Spleen (tissue), 13 donors: ENCODE results near the gene CNIH2. TPM values are rescaled to one million over a fixed set of nuclear protein-coding genes. Genes with fewer than 3 reads are reported as not detected.

Experiments used
- DNase-seq: peaks from one replicate; pipeline ENCODE4 v3.0.0-alpha.2; 2020
- H3K27ac ChIP-seq, 8 donors: fragments of 200-600 bp; sonication (generic) in 7 of 8; 1 replicate in 4 of 8; 2 replicates in 4 of 8; pipeline versions ENCODE4 v1.5.0 to v1.8.0; 2016 to 2021; ENCODE audit warnings: inconsistent platforms in 4 of 8, mild to moderate bottlenecking in 4 of 8, moderate library complexity in 1 of 8
- H3K27me3 ChIP-seq, 7 donors: fragments of 200-600 bp; sonication (generic) in 6 of 7; replicated peaks in 1 of 7; 1 replicate in 4 of 7; 2 replicates in 3 of 7; pipeline versions ENCODE4 v1.5.0 to v1.8.0; 2016 to 2021; ENCODE audit warnings: inconsistent platforms in 3 of 7, mild to moderate bottlenecking in 1 of 7
- H3K36me3 ChIP-seq, 6 donors: fragments of 200-600 bp; sonication (generic) in 5 of 6; 1 replicate in 4 of 6; 2 replicates in 2 of 6; pipeline versions ENCODE4 v1.5.0 to v1.8.0; 2016 to 2021; ENCODE audit warnings: inconsistent platforms in 2 of 6
- H3K4me1 ChIP-seq, 6 donors: fragments of 200-600 bp; sonication (generic) in 5 of 6; 1 replicate in 3 of 6; 2 replicates in 3 of 6; pipeline versions ENCODE4 v1.5.0 to v1.8.0; 2016 to 2021; ENCODE audit warnings: inconsistent platforms in 3 of 6
- H3K4me3 ChIP-seq, 8 donors: fragments of 200-600 bp; sonication (generic) in 7 of 8; 1 replicate in 4 of 8; 2 replicates in 4 of 8; pipeline versions ENCODE4 v1.5.0 to v1.8.0; 2016 to 2021; ENCODE audit warnings: inconsistent platforms in 4 of 8, mild to moderate bottlenecking in 4 of 8, moderate library complexity in 2 of 8
- H3K9me3 ChIP-seq, 8 donors: fragments of 200-600 bp; sonication (generic) in 7 of 8; 1 replicate in 4 of 8; 2 replicates in 4 of 8; pipeline versions ENCODE4 v1.5.0 to v1.8.0; 2016 to 2021; ENCODE audit warnings: inconsistent platforms in 4 of 8
- POLR2A ChIP-seq, 3 donors: fragments of 450-650 bp; IDR thresholded peaks; one replicate each; pipeline ENCODE4 v1.5.1; 2017; ENCODE audit warnings: antibody characterized with exemption in 3 of 3, mild to moderate bottlenecking in 1 of 3
- POLR2AphosphoS5 ChIP-seq, 3 donors: sonication (generic); formaldehyde crosslinking; IDR thresholded peaks; one replicate each; pipeline ENCODE4 v1.5.1; 2017; ENCODE audit warnings: antibody characterized with exemption in 3 of 3
- WGBS, 5 donors: extraction: QIAGEN DNeasy Blood & Tissue Kit in 3 of 5; methylation state at CpG; one replicate each; pipeline versions ENCODE4 v1.1.5 to v1.1.7; 2013 to 2018; 5-methylcytosine and 5-hydroxymethylcytosine counted together
- intact Hi-C: fragments of 100-400 bp; cut with DNase I; formaldehyde crosslinking; loops from one replicate; pipeline ENCODE4 v1.15.0; 2023; ENCODE audit warnings: low total_unique reads
- long read RNA-seq, 2 donors: transcript quantifications; one replicate each; lab custom pipeline, GENCODE V29; 2026
- polyA plus RNA-seq, 3 donors: library from polyadenylated mRNA; stranded (reverse); fragments of 200-250 nt; gene quantifications; one replicate each; pipeline ENCODE4 v1.2.1, GENCODE V29; 2013
- total RNA-seq, 7 donors: library from RNA; depleted of rRNA in 3 of 7; stranded (reverse); fragments of >200 nt in 3 of 7; fragmentation: NEBNext Ultra II Directional in 4 of 7; extraction: Animal tissue kit (Norgen Biotek cat#: 25700) in 4 of 7; gene quantifications; one replicate each; pipeline versions ENCODE4 v1.1.0 to v1.2.1, GENCODE V29; 2016 to 2021
- TF ChIP-seq, protein P1 (sequence below), 11 experiments: fragments of 200-600 bp in 7 of 11; fragments of 450-650 bp in 4 of 11; sonication (generic) in 4 of 11; IDR thresholded peaks in 8 of 11; conservative IDR thresholded peaks in 3 of 11; 1 replicate in 7 of 11; 2 replicates in 4 of 11; pipeline versions ENCODE4 v1.4.0 to v1.8.0; 2016 to 2021; ENCODE audit warnings: antibody characterized with exemption in 11 of 11, inconsistent platforms in 4 of 11, mild to moderate bottlenecking in 1 of 11
- donor health status: healthy with polysubstance abuse.
- donor health status: DM: no; HTN: no; CAD: no; lungs with moderate emphysema.
- donor health status: DM: no; HTN: no; CAD: no.
- donor health status: Bipolar disorder and iron deficiency.
- donor health status: healthy.
- donor health status: DM: no; HTN: no; CAD: no.
- donor health status: DM: yes; HTN: yes; CAD: no.

CNIH2 gene
- total RNA-seq (1 to 10 TPM in 3 of 7 donors, under 1 TPM in 2, not detected in 2; 0.40 to 1.9 (median 1.3) TPM), polyA plus RNA-seq (under 1 TPM; 0.20 to 0.57 (median 0.26) TPM)
- long read RNA-seq, donor 1, partial matches to known transcripts: 0 of 2 reads
- long read RNA-seq, donor 1, other reads (novel, unspliced or antisense): 0 of 2 reads
- long read RNA-seq, donor 2, partial matches to known transcripts: 0 of 6 reads
- long read RNA-seq, donor 2, other reads (novel, unspliced or antisense): 0 of 6 reads

DNA sequence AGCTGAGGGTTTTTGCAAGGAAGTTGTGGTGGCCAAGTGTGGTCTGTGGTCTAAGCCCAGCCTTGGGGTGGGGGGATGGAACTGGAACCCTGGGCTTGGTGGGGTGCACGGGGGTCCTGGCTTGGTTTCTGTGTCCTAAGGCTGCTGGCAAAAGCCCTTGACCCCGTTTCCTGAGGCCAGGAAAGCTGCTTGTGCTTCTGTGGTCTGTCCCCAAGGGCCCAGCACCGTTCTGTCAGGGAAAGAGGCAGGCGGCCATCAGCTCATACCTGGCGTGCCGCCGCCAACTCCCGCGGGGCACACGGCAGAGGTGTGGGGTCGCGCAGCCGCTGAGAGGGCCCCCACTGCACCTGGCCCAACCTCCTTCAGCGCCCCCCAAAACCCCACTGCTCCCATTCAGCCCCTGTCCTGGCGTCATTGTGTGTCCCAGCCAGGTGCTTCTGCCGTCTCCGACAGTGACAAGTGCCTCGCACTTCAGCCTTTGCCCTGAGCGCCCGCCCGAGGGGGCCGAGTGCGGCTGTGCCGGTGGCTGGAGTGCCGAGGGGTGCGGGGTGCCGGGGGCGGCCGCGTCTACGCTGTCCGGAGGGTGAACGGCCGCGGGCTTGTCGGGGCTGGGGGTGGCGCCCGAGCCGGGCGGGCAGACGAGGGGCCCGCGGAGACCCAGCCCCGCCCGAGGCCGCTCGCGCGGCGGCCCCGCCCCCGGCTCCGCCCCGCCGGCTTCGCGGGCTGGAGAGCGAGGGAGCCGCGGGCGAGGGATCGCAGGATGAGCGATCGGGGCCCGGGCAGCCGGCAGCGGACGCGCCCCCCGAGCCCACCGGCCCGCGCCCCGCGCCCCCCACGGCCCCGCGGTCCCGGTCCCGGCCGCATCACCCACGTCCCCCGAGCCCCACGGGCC lies at the start of gene CNIH2:
TSS of gene CNIH2 (plus strand) at position 705 of the 892 bp plus-strand sequence. CDS start 282 bp downstream, outside the sequence.
- WGBS, 5 donors: 3 to 11% (median 5%) methylated on average over 13 to 84 of the region's 84 CpGs
- H3K9me3 ChIP-seq: no peaks in the 10 kb centered on the region
- peaks cover 0 to 17% (median 0%) of the 10 kb centered on the region in 7 donors for H3K27me3 ChIP-seq
- H3K36me3 ChIP-seq: peaks cover 0 to 45% (median 41%) of the 10 kb centered on the region in 6 donors
- peak within 1 kb of the TSS in 5 of 8 donors; percentile 18 to 69 (median 51) for H3K27ac ChIP-seq
- peak; percentile 86 for DNase-seq
- peak within 1 kb of the TSS in 7 of 8 donors; percentile 11 to 65 (median 33) for H3K4me3 ChIP-seq
- intact Hi-C loops: no loop called here
- TF ChIP-seq POLR2AphosphoS5 (IDR thresholded peaks at IDR 0.05): peak in 2 of 3 donors; percentile 60 to 75
- TF ChIP-seq POLR2A (IDR thresholded peaks at IDR 0.05): no peak
- H3K4me1 ChIP-seq: peaks cover 10 to 63% (median 30%) of the 10 kb centered on the region in 6 donors

- no peak for DNase-seq
- Histone ChIP-seq H3K27me3 (no peaks in the 10 kb centered on the region), H3K27ac (no peak overlapping the region), H3K4me3 (no peak overlapping the region), H3K4me1 (no peaks in the 10 kb centered on the region), H3K36me3 (peaks cover 8 to 96% (median 68%) of the 10 kb centered on the region in 6 donors), H3K9me3 (no peaks in the 10 kb centered on the region)
- WGBS, 5 donors: 85 to 93% (median 91%) methylated on average over 6 of the region's 6 CpGs
- TF ChIP-seq, protein P1, sequence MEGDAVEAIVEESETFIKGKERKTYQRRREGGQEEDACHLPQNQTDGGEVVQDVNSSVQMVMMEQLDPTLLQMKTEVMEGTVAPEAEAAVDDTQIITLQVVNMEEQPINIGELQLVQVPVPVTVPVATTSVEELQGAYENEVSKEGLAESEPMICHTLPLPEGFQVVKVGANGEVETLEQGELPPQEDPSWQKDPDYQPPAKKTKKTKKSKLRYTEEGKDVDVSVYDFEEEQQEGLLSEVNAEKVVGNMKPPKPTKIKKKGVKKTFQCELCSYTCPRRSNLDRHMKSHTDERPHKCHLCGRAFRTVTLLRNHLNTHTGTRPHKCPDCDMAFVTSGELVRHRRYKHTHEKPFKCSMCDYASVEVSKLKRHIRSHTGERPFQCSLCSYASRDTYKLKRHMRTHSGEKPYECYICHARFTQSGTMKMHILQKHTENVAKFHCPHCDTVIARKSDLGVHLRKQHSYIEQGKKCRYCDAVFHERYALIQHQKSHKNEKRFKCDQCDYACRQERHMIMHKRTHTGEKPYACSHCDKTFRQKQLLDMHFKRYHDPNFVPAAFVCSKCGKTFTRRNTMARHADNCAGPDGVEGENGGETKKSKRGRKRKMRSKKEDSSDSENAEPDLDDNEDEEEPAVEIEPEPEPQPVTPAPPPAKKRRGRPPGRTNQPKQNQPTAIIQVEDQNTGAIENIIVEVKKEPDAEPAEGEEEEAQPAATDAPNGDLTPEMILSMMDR (IDR thresholded peaks at IDR 0.05 in 8 of 11, conservative IDR thresholded peaks at IDR 0.05 in 3 of 11): no peak
- TF ChIP-seq POLR2AphosphoS5 (IDR thresholded peaks at IDR 0.05) (no peak), POLR2A (IDR thresholded peaks at IDR 0.05) (no peak)
- intact Hi-C loops: no loop called here
These were observed 49.5 kb upstream of the CNIH2 start for GRCh38 chr11:66228521-66228920.

GRCh38 chr11:66230156-66230555 lies 47.8 kb upstream of the CNIH2 start:
- Histone ChIP-seq H3K27me3 (no peaks in the 10 kb centered on the region), H3K27ac (no peak overlapping the region), H3K36me3 (peaks cover 8 to 96% (median 72%) of the 10 kb centered on the region in 6 donors), H3K4me3 (no peak overlapping the region), H3K4me1 (no peaks in the 10 kb centered on the region), H3K9me3 (no peaks in the 10 kb centered on the region)
- TF ChIP-seq POLR2A (IDR thresholded peaks at IDR 0.05) (no peak), POLR2AphosphoS5 (IDR thresholded peaks at IDR 0.05) (no peak)
- TF ChIP-seq, protein P1 (IDR thresholded peaks at IDR 0.05 in 8 of 11, conservative IDR thresholded peaks at IDR 0.05 in 3 of 11): no peak
- DNase-seq: no peak
- intact Hi-C loops: no loop called here
- WGBS, 5 donors: 86 to 95% (median 91%) methylated on average over 6 of the region's 6 CpGs

DNA sequence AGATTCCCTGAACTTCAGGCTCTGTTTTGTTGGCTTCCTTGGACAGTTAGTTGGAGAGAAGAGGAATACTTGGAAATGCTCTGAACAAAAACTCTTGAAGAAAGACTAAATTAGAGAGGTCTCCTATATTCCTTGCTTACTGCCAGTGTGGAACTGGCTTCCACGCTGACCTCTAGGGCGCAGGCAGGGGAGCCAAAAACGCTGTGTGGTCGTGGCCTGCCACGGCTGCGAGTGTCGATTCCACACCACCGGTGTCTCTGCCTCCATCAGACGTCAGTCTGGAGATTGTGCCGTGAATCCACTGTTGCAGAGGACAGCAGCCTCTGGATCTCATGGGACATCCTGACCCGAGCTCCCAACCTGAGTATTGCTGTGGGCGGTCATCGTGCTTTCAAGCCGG lies 47.0 kb upstream of the CNIH2 start:
- Histone ChIP-seq H3K27me3 (no peaks in the 10 kb centered on the region), H3K36me3 (peaks cover 8 to 97% (median 79%) of the 10 kb centered on the region in 6 donors), H3K4me1 (no peaks in the 10 kb centered on the region), H3K27ac (no peak overlapping the region), H3K4me3 (no peak overlapping the region), H3K9me3 (no peaks in the 10 kb centered on the region)
- DNase-seq: no peak
- TF ChIP-seq POLR2A (IDR thresholded peaks at IDR 0.05) (no peak), POLR2AphosphoS5 (IDR thresholded peaks at IDR 0.05) (peak in 1 of 3 donors; percentile 50)
- 96 to 97% (median 97%) methylated on average over 14 of the region's 14 CpGs for WGBS, 5 donors
- intact Hi-C loops: no loop called here
